HEK293 (cell line): ENCODE measurements around the gene ICAM5.

Source experiments
- CTCF ChIA-PET: fragments of 350-600 bp; formaldehyde crosslinking; extraction: SDS; loops from one replicate; lab custom pipeline; 2021; ENCODE audit warnings: antibody characterized with exemption; lab: Yijun Ruan, JAX
- POLR2A ChIA-PET: fragments of 300-600 bp; formaldehyde crosslinking; extraction: SDS; loops from one replicate; lab custom pipeline; 2020; ENCODE audit warnings: antibody characterized with exemption, inconsistent platforms; lab: Yijun Ruan, JAX
- H3K27ac ChIP-seq: fragments of 200-500 bp; sonication (Bioruptor generic); 2 replicates; pipeline ENCODE4 v1.5.1; 2014; ENCODE audit warnings: low read depth, low read length, control low read depth, inconsistent platforms; ENCODE audit errors: extremely low read depth
- H3K36me3 ChIP-seq, 2 experiments: fragments of 200-500 bp in 1 of 2; sonication (Bioruptor generic) in 1 of 2; 1 replicate in 1 of 2; 2 replicates in 1 of 2; pipeline ENCODE4 v1.5.1; 2014 to 2017; ENCODE audit warnings: inconsistent platforms in 2 of 2, low read length in 2 of 2; ENCODE audit not compliant: control insufficient read depth in 2 of 2, insufficient read depth in 1 of 2
- H3K4me1 ChIP-seq: fragments of 200-500 bp; sonication (Bioruptor generic); 2 replicates; pipeline ENCODE4 v1.5.1; 2014; ENCODE audit warnings: mild to moderate bottlenecking, low read length, inconsistent platforms; ENCODE audit not compliant: control insufficient read depth, insufficient read depth
- H3K4me3 ChIP-seq: 2 replicates; pipeline ENCODE4 v1.5.1; 2011; ENCODE audit warnings: low read depth, mild to moderate bottlenecking, control low read depth, low read length, moderate library complexity
- H3K9me3 ChIP-seq: fragments of 200-500 bp; sonication (Bioruptor generic); 2 replicates; pipeline ENCODE4 v1.5.1; 2014; ENCODE audit warnings: low read depth, low read length, inconsistent platforms; ENCODE audit not compliant: control insufficient read depth, insufficient read depth
- KLF1 ChIP-seq: fragments of 450-650 bp; formaldehyde crosslinking; IDR thresholded peaks from 2 replicates; pipeline ENCODE4 v1.5.1; 2016; ENCODE audit warnings: missing biosample characterization, missing genetic modification characterization
- KLF7 ChIP-seq: fragments of 450-650 bp; formaldehyde crosslinking; IDR thresholded peaks from 2 replicates; pipeline ENCODE4 v1.5.1; 2016; ENCODE audit warnings: missing biosample characterization, missing genetic modification characterization, borderline replicate concordance
- SCRT1 ChIP-seq: fragments of 450-650 bp; formaldehyde crosslinking; IDR thresholded peaks from 2 replicates; pipeline ENCODE4 v1.5.1; 2016; ENCODE audit warnings: missing biosample characterization, missing genetic modification characterization, borderline replicate concordance
- ZBTB20 ChIP-seq: fragments of 450-650 bp; formaldehyde crosslinking; IDR thresholded peaks from 2 replicates; pipeline ENCODE4 v1.5.1; 2016; ENCODE audit warnings: missing biosample characterization, missing genetic modification characterization
- ZIC2 ChIP-seq: fragments of 450-650 bp; formaldehyde crosslinking; IDR thresholded peaks from 2 replicates; pipeline ENCODE4 v1.5.1; 2016; ENCODE audit warnings: missing biosample characterization, missing genetic modification characterization
- ZNF112 ChIP-seq: fragments of 450-650 bp; formaldehyde crosslinking; IDR thresholded peaks from 2 replicates; pipeline ENCODE4 v1.5.0; 2017; ENCODE audit warnings: missing biosample characterization, missing genetic modification characterization
- ZNF146 ChIP-seq: fragments of 450-650 bp; formaldehyde crosslinking; IDR thresholded peaks from 2 replicates; pipeline ENCODE4 v1.5.1; 2016; ENCODE audit warnings: missing biosample characterization, missing genetic modification characterization
- ZNF175 ChIP-seq: fragments of 450-650 bp; formaldehyde crosslinking; IDR thresholded peaks from 2 replicates; pipeline ENCODE4 v1.5.1; 2016; ENCODE audit warnings: missing biosample characterization, missing genetic modification characterization
- ZNF366 ChIP-seq: fragments of 450-650 bp; formaldehyde crosslinking; conservative IDR thresholded peaks from 2 replicates; pipeline ENCODE4 v1.5.1; 2016; ENCODE audit warnings: missing biosample characterization, missing genetic modification characterization
- ZNF555 ChIP-seq: fragments of 450-650 bp; formaldehyde crosslinking; conservative IDR thresholded peaks from 2 replicates; pipeline ENCODE4 v1.5.1; 2017; ENCODE audit warnings: missing biosample characterization, mild to moderate bottlenecking, missing genetic modification characterization, inconsistent platforms
- ZNF629 ChIP-seq: fragments of 450-650 bp; formaldehyde crosslinking; IDR thresholded peaks from 2 replicates; pipeline ENCODE4 v1.5.1; 2017; ENCODE audit warnings: missing biosample characterization, missing genetic modification characterization
- ZNF76 ChIP-seq: fragments of 450-650 bp; formaldehyde crosslinking; IDR thresholded peaks from 2 replicates; pipeline ENCODE4; 2016; ENCODE audit warnings: low read depth, missing biosample characterization, missing genetic modification characterization, borderline replicate concordance
- ZNF777 ChIP-seq: fragments of 450-650 bp; formaldehyde crosslinking; IDR thresholded peaks from 2 replicates; pipeline ENCODE4 v1.5.1; 2017; ENCODE audit warnings: missing biosample characterization, missing genetic modification characterization, borderline replicate concordance
- TF ChIP-seq, protein P1 (sequence below): fragments of 450-650 bp; formaldehyde crosslinking; IDR thresholded peaks from 2 replicates; pipeline ENCODE4 v1.5.1; 2016; ENCODE audit warnings: missing biosample characterization, missing genetic modification characterization
- TF ChIP-seq, protein P2 (sequence below): fragments of 450-650 bp; formaldehyde crosslinking; IDR thresholded peaks from 2 replicates; pipeline ENCODE4 v1.5.1; 2016; ENCODE audit warnings: missing biosample characterization, missing genetic modification characterization
- TF ChIP-seq, protein P3 (sequence below): fragments of 450-650 bp; formaldehyde crosslinking; IDR thresholded peaks from 2 replicates; pipeline ENCODE4 v1.5.1; 2016; ENCODE audit warnings: missing biosample characterization, missing genetic modification characterization
- TF ChIP-seq, protein P4 (sequence below): fragments of 450-650 bp; formaldehyde crosslinking; IDR thresholded peaks from 2 replicates; pipeline ENCODE4 v1.5.1; 2016; ENCODE audit warnings: missing biosample characterization, missing genetic modification characterization, borderline replicate concordance
- TF ChIP-seq, protein P5 (sequence below): fragments of 450-650 bp; formaldehyde crosslinking; IDR thresholded peaks from 2 replicates; pipeline ENCODE4 v1.5.1; 2016; ENCODE audit warnings: missing biosample characterization, missing genetic modification characterization

The ICAM5 gene

DNA sequence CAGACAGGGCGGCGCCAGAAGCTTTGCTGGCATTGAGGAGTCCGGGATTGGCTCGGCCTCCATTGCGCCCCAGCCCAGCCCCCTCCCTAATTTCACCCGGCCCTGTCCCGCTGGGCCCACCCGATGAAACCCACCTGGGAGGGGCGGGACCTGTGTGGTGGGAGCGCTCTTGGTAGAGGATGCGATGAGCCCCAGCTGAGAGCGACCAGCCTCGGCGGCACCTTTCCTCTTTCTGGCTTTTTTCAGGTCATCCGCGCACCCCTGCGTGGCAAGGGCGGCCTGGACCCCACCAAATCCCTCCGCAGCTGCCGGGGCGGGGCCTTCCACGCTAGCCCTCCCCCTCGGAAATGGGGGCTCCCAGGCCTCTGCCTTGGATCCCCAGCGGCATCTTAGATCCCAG lies 19.7 kb downstream of the ICAM5 start, which contains the start of gene ZGLP1:
Gene ZGLP1, minus strand, starts transcription at position 393 of the 400 bp plus-strand sequence.
- no peak within 1 kb of the TSS for H3K27ac ChIP-seq
- TF ChIP-seq ZNF146 (tag by site-specific recombination) (no peak), ZBTB20 (tag by site-specific recombination) (no peak), ZNF629 (tag by site-specific recombination) (no peak), ZNF175 (no peak), SCRT1 (no peak), ZNF366 (tag by site-specific recombination) (no peak), ZNF777 (tag by site-specific recombination) (no peak), ZNF555 (no peak), KLF7 (tag by site-specific recombination) (no peak), ZNF112 (no peak)
- TF ChIP-seq, protein P1, sequence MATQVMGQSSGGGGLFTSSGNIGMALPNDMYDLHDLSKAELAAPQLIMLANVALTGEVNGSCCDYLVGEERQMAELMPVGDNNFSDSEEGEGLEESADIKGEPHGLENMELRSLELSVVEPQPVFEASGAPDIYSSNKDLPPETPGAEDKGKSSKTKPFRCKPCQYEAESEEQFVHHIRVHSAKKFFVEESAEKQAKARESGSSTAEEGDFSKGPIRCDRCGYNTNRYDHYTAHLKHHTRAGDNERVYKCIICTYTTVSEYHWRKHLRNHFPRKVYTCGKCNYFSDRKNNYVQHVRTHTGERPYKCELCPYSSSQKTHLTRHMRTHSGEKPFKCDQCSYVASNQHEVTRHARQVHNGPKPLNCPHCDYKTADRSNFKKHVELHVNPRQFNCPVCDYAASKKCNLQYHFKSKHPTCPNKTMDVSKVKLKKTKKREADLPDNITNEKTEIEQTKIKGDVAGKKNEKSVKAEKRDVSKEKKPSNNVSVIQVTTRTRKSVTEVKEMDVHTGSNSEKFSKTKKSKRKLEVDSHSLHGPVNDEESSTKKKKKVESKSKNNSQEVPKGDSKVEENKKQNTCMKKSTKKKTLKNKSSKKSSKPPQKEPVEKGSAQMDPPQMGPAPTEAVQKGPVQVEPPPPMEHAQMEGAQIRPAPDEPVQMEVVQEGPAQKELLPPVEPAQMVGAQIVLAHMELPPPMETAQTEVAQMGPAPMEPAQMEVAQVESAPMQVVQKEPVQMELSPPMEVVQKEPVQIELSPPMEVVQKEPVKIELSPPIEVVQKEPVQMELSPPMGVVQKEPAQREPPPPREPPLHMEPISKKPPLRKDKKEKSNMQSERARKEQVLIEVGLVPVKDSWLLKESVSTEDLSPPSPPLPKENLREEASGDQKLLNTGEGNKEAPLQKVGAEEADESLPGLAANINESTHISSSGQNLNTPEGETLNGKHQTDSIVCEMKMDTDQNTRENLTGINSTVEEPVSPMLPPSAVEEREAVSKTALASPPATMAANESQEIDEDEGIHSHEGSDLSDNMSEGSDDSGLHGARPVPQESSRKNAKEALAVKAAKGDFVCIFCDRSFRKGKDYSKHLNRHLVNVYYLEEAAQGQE (tag by site-specific recombination): no peak
- TF ChIP-seq, protein P2, sequence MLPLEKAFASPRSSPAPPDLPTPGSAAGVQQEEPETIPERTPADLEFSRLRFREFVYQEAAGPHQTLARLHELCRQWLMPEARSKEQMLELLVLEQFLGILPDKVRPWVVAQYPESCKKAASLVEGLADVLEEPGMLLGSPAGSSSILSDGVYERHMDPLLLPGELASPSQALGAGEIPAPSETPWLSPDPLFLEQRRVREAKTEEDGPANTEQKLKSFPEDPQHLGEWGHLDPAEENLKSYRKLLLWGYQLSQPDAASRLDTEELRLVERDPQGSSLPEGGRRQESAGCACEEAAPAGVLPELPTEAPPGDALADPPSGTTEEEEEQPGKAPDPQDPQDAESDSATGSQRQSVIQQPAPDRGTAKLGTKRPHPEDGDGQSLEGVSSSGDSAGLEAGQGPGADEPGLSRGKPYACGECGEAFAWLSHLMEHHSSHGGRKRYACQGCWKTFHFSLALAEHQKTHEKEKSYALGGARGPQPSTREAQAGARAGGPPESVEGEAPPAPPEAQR (tag by site-specific recombination): no peak
- TF ChIP-seq, protein P3, sequence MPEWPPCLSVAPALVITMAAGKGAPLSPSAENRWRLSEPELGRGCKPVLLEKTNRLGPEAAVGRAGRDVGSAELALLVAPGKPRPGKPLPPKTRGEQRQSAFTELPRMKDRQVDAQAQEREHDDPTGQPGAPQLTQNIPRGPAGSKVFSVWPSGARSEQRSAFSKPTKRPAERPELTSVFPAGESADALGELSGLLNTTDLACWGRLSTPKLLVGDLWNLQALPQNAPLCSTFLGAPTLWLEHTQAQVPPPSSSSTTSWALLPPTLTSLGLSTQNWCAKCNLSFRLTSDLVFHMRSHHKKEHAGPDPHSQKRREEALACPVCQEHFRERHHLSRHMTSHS: no peak
- H3K4me1 ChIP-seq: no peaks in the 10 kb centered on the region
- ChIA-PET CTCF (interaction anchor here (0.9 kb wide), 1 partner anchor 79 kb away, joined by 4 read pairs; no protein-coding TSS in a partner anchor), POLR2A (interaction anchor here (0.7 kb wide), 1 partner anchor 40 kb away, joined by 3 read pairs; no protein-coding TSS in a partner anchor)
- H3K4me3 ChIP-seq: no peak within 1 kb of the TSS
- H3K9me3 ChIP-seq: no peaks in the 10 kb centered on the region
- H3K36me3 ChIP-seq: peaks cover 0 to 58% of the 10 kb centered on the region in 2 experiments; a peak in 2 of 3 replicates

DNA sequence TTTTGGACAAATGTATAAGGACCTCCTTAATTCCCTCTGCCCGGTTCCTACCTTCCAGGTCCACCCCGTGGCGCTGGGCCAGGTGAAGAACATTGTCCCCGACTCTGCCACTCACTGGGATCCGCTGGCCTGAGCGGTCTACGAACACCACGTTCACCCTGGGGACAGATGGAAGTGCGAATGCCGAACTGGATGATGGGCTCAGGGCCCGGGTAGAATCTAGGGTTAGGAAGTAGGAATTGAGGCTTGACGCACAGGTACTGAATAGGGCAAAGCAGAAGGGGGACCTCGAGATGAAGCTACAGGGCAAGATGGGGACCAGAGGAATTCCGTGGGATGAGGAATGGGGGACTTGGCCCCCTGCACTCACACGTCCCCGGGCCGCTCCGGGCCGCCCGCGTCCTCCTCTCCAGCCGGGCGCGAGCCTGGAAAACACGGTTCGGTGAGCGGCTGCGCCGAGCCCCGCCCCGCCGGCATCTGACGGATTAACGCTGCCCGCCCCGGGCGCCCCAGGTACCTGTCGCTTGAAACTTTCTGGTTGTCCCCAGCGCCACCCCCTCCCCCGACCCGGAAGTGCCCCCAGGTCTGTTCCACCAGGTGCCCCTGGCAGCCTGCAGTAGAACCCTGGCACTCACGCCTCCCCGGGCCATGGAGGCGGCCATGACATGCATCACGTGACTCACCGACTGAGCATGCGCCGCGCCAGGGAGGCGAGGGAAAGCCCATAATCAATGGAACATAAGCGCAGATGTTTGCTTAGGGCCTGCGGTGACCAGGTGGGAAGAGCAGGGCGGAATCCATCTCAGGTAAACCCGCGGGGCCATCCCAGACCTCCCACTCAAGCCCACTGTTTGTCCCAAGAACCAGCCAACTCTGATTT lies 25.8 kb downstream of the ICAM5 start, which contains the start of gene FDX2:
Gene FDX2, minus strand, starts transcription at position 681 of the 880 bp plus-strand sequence. Its CDS starts 19 bp downstream, at position 662.
- ChIA-PET CTCF (interaction anchor here (1.1 to 2.4 kb wide), 2 partner anchors 46 to 57 kb away, joined by 4 to 8 read pairs; no protein-coding TSS in a partner anchor), POLR2A (interaction anchor here (0.6 to 1.6 kb wide), 10 partner anchors 9 to 70 kb away, joined by 3 to 8 read pairs (median 5); partner anchors contain the start of genes ICAM1, ICAM4, RAVER1 and TYK2)
- H3K4me3 ChIP-seq: peak within 1 kb of the TSS; percentile 79
- H3K4me1 ChIP-seq: peaks cover 3% of the 10 kb centered on the region
- peaks cover 13 to 60% of the 10 kb centered on the region in 2 experiments; a peak in 2 of 3 replicates for H3K36me3 ChIP-seq
- H3K9me3 ChIP-seq: no peaks in the 10 kb centered on the region
- H3K27ac ChIP-seq: peak within 1 kb of the TSS; percentile 68; the same call in 1 of the 2 replicates
- TF ChIP-seq KLF1 (tag by site-specific recombination) (peak; percentile 32; the same call in 1 of the 2 replicates), ZIC2 (no peak), ZNF76 (peak; percentile 87; the same call in 1 of the 2 replicates)
- TF ChIP-seq, protein P4, sequence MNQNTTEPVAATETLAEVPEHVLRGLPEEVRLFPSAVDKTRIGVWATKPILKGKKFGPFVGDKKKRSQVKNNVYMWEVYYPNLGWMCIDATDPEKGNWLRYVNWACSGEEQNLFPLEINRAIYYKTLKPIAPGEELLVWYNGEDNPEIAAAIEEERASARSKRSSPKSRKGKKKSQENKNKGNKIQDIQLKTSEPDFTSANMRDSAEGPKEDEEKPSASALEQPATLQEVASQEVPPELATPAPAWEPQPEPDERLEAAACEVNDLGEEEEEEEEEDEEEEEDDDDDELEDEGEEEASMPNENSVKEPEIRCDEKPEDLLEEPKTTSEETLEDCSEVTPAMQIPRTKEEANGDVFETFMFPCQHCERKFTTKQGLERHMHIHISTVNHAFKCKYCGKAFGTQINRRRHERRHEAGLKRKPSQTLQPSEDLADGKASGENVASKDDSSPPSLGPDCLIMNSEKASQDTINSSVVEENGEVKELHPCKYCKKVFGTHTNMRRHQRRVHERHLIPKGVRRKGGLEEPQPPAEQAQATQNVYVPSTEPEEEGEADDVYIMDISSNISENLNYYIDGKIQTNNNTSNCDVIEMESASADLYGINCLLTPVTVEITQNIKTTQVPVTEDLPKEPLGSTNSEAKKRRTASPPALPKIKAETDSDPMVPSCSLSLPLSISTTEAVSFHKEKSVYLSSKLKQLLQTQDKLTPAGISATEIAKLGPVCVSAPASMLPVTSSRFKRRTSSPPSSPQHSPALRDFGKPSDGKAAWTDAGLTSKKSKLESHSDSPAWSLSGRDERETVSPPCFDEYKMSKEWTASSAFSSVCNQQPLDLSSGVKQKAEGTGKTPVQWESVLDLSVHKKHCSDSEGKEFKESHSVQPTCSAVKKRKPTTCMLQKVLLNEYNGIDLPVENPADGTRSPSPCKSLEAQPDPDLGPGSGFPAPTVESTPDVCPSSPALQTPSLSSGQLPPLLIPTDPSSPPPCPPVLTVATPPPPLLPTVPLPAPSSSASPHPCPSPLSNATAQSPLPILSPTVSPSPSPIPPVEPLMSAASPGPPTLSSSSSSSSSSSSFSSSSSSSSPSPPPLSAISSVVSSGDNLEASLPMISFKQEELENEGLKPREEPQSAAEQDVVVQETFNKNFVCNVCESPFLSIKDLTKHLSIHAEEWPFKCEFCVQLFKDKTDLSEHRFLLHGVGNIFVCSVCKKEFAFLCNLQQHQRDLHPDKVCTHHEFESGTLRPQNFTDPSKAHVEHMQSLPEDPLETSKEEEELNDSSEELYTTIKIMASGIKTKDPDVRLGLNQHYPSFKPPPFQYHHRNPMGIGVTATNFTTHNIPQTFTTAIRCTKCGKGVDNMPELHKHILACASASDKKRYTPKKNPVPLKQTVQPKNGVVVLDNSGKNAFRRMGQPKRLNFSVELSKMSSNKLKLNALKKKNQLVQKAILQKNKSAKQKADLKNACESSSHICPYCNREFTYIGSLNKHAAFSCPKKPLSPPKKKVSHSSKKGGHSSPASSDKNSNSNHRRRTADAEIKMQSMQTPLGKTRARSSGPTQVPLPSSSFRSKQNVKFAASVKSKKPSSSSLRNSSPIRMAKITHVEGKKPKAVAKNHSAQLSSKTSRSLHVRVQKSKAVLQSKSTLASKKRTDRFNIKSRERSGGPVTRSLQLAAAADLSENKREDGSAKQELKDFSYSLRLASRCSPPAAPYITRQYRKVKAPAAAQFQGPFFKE: no peak
- TF ChIP-seq, protein P5, sequence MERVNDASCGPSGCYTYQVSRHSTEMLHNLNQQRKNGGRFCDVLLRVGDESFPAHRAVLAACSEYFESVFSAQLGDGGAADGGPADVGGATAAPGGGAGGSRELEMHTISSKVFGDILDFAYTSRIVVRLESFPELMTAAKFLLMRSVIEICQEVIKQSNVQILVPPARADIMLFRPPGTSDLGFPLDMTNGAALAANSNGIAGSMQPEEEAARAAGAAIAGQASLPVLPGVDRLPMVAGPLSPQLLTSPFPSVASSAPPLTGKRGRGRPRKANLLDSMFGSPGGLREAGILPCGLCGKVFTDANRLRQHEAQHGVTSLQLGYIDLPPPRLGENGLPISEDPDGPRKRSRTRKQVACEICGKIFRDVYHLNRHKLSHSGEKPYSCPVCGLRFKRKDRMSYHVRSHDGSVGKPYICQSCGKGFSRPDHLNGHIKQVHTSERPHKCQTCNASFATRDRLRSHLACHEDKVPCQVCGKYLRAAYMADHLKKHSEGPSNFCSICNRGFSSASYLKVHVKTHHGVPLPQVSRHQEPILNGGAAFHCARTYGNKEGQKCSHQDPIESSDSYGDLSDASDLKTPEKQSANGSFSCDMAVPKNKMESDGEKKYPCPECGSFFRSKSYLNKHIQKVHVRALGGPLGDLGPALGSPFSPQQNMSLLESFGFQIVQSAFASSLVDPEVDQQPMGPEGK (tag by site-specific recombination): peak; percentile 68
